ENCODE data around the gene MAPK12. TPM values are rescaled to one million over a fixed set of nuclear protein-coding genes. Genes with fewer than 3 reads are reported as not detected.

The MAPK12 gene
- total RNA-seq, 3 donors from 2014 or later, result 3.8 to 9.8 (median 5.3) TPM

DNA sequence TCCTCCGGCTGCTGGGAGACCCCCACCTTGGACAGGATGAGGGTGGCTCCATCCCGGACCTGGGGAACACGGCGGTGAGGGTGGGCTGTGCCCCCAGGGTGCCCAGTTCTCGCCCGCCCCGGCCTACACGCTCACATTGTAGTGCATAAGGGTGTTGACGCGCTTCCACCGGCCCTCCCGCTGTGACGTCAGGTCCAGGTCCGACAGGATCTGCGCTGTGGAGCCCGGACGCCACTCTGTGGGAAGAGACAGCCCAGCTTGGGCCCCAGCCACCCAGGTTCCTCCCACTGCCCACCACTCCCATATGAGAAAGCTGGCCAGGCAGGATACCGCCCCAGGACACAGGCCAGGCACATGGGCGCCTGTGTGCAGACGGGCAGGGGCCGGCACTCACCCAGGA, 17.0 kb upstream of the MAPK12 start:
- H3K4me3 ChIP-seq, result no peak overlapping the region
- H3K27ac ChIP-seq, result no peak overlapping the region
- intact Hi-C loops (cut with DNase I; ENCODE audit: low total_unique reads), result no loop called here
- peaks cover 22% of the 10 kb centered on the region for H3K36me3 ChIP-seq
- H3K4me1 ChIP-seq, result peaks cover 0 to 5% of the 10 kb centered on the region in 2 donors
- no peaks in the 10 kb centered on the region for H3K9me3 ChIP-seq
- DNase-seq (ENCODE audit: low spot score in 2 of 2), result no peak
- no peaks in the 10 kb centered on the region for H3K27me3 ChIP-seq
- no peak for TF ChIP-seq POLR2AphosphoS5 (IDR thresholded peaks at IDR 0.05)
- no peak for TF ChIP-seq POLR2A (IDR thresholded peaks at IDR 0.05)
- TF ChIP-seq, protein P1, sequence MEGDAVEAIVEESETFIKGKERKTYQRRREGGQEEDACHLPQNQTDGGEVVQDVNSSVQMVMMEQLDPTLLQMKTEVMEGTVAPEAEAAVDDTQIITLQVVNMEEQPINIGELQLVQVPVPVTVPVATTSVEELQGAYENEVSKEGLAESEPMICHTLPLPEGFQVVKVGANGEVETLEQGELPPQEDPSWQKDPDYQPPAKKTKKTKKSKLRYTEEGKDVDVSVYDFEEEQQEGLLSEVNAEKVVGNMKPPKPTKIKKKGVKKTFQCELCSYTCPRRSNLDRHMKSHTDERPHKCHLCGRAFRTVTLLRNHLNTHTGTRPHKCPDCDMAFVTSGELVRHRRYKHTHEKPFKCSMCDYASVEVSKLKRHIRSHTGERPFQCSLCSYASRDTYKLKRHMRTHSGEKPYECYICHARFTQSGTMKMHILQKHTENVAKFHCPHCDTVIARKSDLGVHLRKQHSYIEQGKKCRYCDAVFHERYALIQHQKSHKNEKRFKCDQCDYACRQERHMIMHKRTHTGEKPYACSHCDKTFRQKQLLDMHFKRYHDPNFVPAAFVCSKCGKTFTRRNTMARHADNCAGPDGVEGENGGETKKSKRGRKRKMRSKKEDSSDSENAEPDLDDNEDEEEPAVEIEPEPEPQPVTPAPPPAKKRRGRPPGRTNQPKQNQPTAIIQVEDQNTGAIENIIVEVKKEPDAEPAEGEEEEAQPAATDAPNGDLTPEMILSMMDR (IDR thresholded peaks at IDR 0.05), result no peak

DNA sequence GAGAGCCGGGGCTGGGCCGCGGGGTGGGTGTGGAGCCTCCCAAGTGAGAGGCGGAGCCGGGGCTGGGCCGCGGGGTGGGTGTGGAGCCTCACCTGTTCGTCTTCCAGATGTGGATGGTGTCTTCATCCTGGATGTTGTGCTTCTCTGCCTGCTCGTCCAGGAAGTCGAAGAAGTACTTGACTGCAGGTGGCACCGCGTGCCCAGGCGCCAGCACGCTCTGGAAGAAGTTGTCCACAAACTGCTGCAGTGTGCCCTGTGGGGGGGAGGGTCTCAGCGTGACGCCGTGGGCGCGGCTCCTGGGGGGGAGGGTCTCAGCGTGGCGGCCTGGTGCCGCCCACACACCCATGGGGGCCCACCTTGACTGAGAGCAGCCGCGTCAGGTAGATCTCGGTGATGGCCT, 16.3 kb upstream of the MAPK12 start:
- H3K27ac ChIP-seq, result no peak overlapping the region
- DNase-seq (ENCODE audit: low spot score in 2 of 2), result no peak
- H3K36me3 ChIP-seq, result peaks cover 22% of the 10 kb centered on the region
- no peak overlapping the region for H3K4me3 ChIP-seq
- TF ChIP-seq, protein P1 (IDR thresholded peaks at IDR 0.05), result no peak
- TF ChIP-seq POLR2AphosphoS5 (IDR thresholded peaks at IDR 0.05), result no peak
- no peak for TF ChIP-seq POLR2A (IDR thresholded peaks at IDR 0.05)
- intact Hi-C loops (cut with DNase I; ENCODE audit: low total_unique reads), result no loop called here
- no peaks in the 10 kb centered on the region for H3K9me3 ChIP-seq
- no peaks in the 10 kb centered on the region for H3K27me3 ChIP-seq
- peaks cover 0 to 5% of the 10 kb centered on the region in 2 donors for H3K4me1 ChIP-seq

DNA sequence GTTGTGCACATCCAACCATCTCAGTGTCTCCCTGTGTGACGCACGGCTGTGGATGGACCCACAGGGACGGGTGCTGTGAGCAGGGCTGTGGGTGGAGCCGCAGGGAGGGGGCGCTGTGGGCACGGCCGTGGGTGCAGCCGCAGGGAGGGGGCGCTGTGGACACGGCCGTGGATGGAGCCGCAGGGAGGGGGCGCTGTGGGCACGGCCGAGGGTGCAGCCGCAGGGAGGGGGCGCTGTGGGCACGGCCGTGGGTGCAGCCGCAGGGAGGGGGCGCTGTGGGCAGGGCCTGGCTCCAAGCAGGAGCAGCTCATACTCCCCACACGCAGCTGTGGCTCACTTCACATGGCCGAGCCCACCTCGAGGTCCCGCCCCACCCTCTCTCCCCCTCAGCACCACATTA, 14.7 kb upstream of the MAPK12 start:
- TF ChIP-seq POLR2AphosphoS5 (IDR thresholded peaks at IDR 0.05) (no peak), POLR2A (IDR thresholded peaks at IDR 0.05) (no peak)
- TF ChIP-seq, protein P1 (IDR thresholded peaks at IDR 0.05), result no peak
- Histone ChIP-seq H3K4me3 (no peak overlapping the region), H3K9me3 (no peaks in the 10 kb centered on the region), H3K27me3 (no peaks in the 10 kb centered on the region), H3K36me3 (peaks cover 22% of the 10 kb centered on the region), H3K4me1 (peaks cover 4 to 11% of the 10 kb centered on the region in 2 donors), H3K27ac (peak overlapping the region in 1 of 2 donors; percentile 58)
- intact Hi-C loops (cut with DNase I; ENCODE audit: low total_unique reads), result no loop called here
- peak in 1 of 2 donors; percentile 69 for DNase-seq (ENCODE audit: low spot score in 2 of 2)

DNA sequence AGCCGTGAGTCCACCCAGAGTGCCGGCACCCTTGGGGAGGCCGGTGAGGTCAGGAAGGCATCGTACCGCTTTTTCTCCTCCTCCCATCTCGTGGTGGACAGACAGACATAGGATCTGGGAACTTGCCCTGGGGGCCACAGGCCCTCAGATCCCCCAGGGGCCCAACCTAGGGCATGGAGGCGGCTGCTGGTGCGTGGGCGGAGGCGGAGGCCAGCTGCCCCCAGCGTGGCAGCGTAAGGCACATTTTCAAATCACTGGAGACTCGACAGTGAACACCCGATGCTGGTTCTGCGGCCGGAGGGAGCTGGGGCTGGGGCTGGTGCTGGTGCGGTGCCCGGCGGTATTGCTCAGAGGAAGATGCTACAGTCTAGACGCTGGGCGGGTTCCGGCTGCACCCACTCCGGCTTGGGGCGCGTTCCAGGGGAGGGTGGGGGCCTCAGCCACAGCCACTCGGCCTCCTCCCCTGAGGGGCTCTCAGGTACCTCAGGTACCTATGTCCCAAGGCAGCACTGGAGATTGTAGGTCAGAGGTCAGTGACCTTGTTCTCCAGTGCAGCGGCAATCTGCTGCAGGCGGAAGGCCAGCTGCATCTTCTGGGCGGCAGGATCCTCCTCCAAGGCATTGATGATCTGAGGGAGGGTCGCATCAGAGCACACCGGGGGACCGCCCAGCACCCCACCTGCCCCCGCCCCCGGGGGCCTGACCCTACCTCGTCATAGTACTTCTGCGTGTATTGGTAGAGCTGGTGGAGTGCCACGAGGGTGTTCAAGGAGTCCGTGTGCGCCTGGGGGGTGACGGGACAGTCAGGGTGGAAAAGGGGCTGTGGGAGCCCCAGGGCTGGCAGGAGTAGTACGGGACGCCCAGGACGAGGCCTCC, 13.9 kb upstream of the MAPK12 start:
- Histone ChIP-seq H3K27ac (peak overlapping the region in 1 of 2 donors; percentile 58), H3K27me3 (no peaks in the 10 kb centered on the region), H3K9me3 (no peaks in the 10 kb centered on the region), H3K4me1 (peaks cover 7 to 18% of the 10 kb centered on the region in 2 donors), H3K36me3 (peaks cover 22% of the 10 kb centered on the region), H3K4me3 (no peak overlapping the region)
- intact Hi-C loops (cut with DNase I; ENCODE audit: low total_unique reads), result no loop called here
- no peak for DNase-seq (ENCODE audit: low spot score in 2 of 2)
- TF ChIP-seq POLR2A (IDR thresholded peaks at IDR 0.05) (no peak), POLR2AphosphoS5 (IDR thresholded peaks at IDR 0.05) (no peak)

DNA sequence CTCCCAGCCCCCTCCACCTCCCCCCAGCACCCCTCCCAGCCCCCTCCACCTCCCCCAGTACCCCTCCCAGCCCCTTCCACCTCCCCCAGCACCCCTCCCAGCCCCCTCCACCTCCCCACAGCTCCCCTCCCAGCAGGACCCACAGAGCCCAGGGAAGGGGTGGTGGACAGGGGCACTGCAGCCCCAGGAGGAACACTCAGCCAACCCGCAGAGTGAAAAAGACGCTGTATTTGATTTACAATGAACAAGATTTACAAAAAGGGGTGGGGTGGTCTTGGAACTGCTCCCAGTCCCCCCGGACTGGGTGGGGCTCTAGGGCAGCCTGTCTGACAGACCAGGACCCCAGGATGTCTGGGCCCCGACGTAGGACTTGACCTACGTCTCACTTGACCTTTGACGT, 13.3 kb upstream of the MAPK12 start:
- H3K9me3 ChIP-seq, result no peaks in the 10 kb centered on the region
- peaks cover 18% of the 10 kb centered on the region for H3K36me3 ChIP-seq
- intact Hi-C loops (cut with DNase I; ENCODE audit: low total_unique reads), result loop anchor here (5.0 kb wide), 1 partner anchor 53 kb away; the partner anchor contains the start of gene DENND6B
- no peak overlapping the region for H3K4me3 ChIP-seq
- no peaks in the 10 kb centered on the region for H3K27me3 ChIP-seq
- H3K27ac ChIP-seq, result no peak overlapping the region
- TF ChIP-seq, protein P1 (IDR thresholded peaks at IDR 0.05), result no peak
- no peak for TF ChIP-seq POLR2AphosphoS5 (IDR thresholded peaks at IDR 0.05)
- TF ChIP-seq POLR2A (IDR thresholded peaks at IDR 0.05), result no peak
- H3K4me1 ChIP-seq, result peaks cover 7 to 20% of the 10 kb centered on the region in 2 donors
- no peak for DNase-seq (ENCODE audit: low spot score in 2 of 2)

Data from breast epithelium (tissue), 4 donors.